ENCODE data around the gene UBXN7. TPM values are rescaled to one million over a fixed set of nuclear protein-coding genes. Genes with fewer than 3 reads are reported as not detected.

Gene UBXN7
- total and polyA plus RNA-seq, 9 of the 15 experiments (the other 6 are each of a cell fraction or from before 2014, with no cell fraction given) = 3.5 to 44.6 (median 13.4) TPM

- TF ChIP-seq ZNF347 (CRISPR knock-in tag; IDR thresholded peaks at IDR 0.05; ENCODE audit: low read depth) = no peak
- no peak for TF ChIP-seq KDM5B (IDR thresholded peaks at IDR 0.05; ENCODE audit: insufficient replicate concordance, low read depth, low read length)
- TF ChIP-seq, protein P1, sequence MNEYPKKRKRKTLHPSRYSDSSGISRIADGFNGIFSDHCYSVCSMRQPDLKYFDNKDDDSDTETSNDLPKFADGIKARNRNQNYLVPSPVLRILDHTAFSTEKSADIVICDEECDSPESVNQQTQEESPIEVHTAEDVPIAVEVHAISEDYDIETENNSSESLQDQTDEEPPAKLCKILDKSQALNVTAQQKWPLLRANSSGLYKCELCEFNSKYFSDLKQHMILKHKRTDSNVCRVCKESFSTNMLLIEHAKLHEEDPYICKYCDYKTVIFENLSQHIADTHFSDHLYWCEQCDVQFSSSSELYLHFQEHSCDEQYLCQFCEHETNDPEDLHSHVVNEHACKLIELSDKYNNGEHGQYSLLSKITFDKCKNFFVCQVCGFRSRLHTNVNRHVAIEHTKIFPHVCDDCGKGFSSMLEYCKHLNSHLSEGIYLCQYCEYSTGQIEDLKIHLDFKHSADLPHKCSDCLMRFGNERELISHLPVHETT (CRISPR knock-in tag; conservative IDR thresholded peaks at IDR 0.05 in 1 of 2, IDR thresholded peaks at IDR 0.05 in 1 of 2) = no peak
- no peak for TF ChIP-seq CBFA2T3 (IDR thresholded peaks at IDR 0.05)
- TF ChIP-seq HLTF (IDR thresholded peaks at IDR 0.05) = no peak
- TF ChIP-seq, protein P2, sequence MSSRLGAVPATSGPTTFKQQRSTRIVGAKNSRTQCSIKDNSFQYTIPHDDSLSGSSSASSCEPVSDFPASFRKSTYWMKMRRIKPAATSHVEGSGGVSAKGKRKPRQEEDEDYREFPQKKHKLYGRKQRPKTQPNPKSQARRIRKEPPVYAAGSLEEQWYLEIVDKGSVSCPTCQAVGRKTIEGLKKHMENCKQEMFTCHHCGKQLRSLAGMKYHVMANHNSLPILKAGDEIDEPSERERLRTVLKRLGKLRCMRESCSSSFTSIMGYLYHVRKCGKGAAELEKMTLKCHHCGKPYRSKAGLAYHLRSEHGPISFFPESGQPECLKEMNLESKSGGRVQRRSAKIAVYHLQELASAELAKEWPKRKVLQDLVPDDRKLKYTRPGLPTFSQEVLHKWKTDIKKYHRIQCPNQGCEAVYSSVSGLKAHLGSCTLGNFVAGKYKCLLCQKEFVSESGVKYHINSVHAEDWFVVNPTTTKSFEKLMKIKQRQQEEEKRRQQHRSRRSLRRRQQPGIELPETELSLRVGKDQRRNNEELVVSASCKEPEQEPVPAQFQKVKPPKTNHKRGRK (tag; IDR thresholded peaks at IDR 0.05) = peak; percentile 76
- TF ChIP-seq MCM2 (IDR thresholded peaks at IDR 0.05; ENCODE audit: low read depth) = no peak
- no peak for TF ChIP-seq CREM (IDR thresholded peaks at IDR 0.05; ENCODE audit: low read depth)
- no peak for TF ChIP-seq ZNF586 (CRISPR knock-in tag; conservative IDR thresholded peaks at IDR 0.05)
- no peak for TF ChIP-seq RBM15 (IDR thresholded peaks at IDR 0.05; ENCODE audit: insufficient read depth, low read length)
- no peak for TF ChIP-seq ZFP30 (CRISPR knock-in tag; IDR thresholded peaks at IDR 0.05; ENCODE audit: borderline replicate concordance)
- TF ChIP-seq ZNF280A (IDR thresholded peaks at IDR 0.05; ENCODE audit: low read depth, partially characterized antibody) = no peak
- no peak for TF ChIP-seq ZNF232 (CRISPR knock-in tag; IDR thresholded peaks at IDR 0.05)
- no peak for TF ChIP-seq PBX2 (CRISPR knock-in tag; IDR thresholded peaks at IDR 0.05; ENCODE audit: low read depth)
- no peak for TF ChIP-seq PBX2 (tag; conservative IDR thresholded peaks at IDR 0.05; ENCODE audit: low read depth)
- TF ChIP-seq ARID2 (IDR thresholded peaks at IDR 0.05) = peak; percentile 62; the same call in 1 of the 2 replicates
- no peak for TF ChIP-seq E2F1 (CRISPR knock-in tag; IDR thresholded peaks at IDR 0.05)
- 0 out of 2 replicates have a peak, but pooled peaks have one; percentile 32 for TF ChIP-seq SMARCA5 (IDR thresholded peaks at IDR 0.05)
These were observed 12.3 kb upstream of the UBXN7 start (continued) for GRCh38 chr3:196444500-196444894.

All from K562 (cell line).